Right ventricle myocardium superior (tissue), 1 donor: ENCODE data around the gene CCDC122. TPM values are rescaled to one million over a fixed set of nuclear protein-coding genes. Genes with fewer than 3 reads are reported as not detected.

Experiments
- total RNA-seq: library from RNA; stranded (reverse); fragmentation: NEBNext Ultra II Directional; extraction: Animal tissue kit (Norgen Biotek cat#: 25700); gene quantifications from one replicate; pipeline ENCODE4 v1.2.1, GENCODE V29; 2021
- donor health status: DM: no; HTN: yes; CAD: no; lungs with severe emphysema.

The CCDC122 gene
- total RNA-seq, 1 donor from 2014 or later, result 3.4 TPM

Other genes starting within 250 kb of the CCDC122 start
- gene ENOX1, start 92.8 kb downstream of the CCDC122 start, total RNA-seq, result 7.5 TPM
- gene LACC1, start 164 bp upstream of the CCDC122 start, total RNA-seq, result 4.2 TPM